Loucy (cell line): ENCODE measurements around the gene ABAT.

Source experiments
- CTCF ChIP-seq: fragments of 200-600 bp; sonication (generic); conservative IDR thresholded peaks from 2 replicates; pipeline ENCODE4 v1.5.1; 2014; ENCODE audit warnings: mild to moderate bottlenecking, antibody characterized with exemption, low read length
- EZH2phosphoT487 ChIP-seq: fragments of 200-600 bp; IDR thresholded peaks from 2 replicates; pipeline ENCODE4 v1.6.1; 2018; ENCODE audit warnings: antibody characterized with exemption, mild to moderate bottlenecking, moderate library complexity, borderline replicate concordance

- TF ChIP-seq CTCF: no peak
- no peak for TF ChIP-seq EZH2phosphoT487
These were observed 46.5 kb downstream of the ABAT start for GRCh38 chr16:8720967-8721308.
